ENCODE data around the gene PHKG1.
A peak's percentile ranks its signal among the peaks of the same experiment; 100 is the strongest.
"Not testable (repeated sequence)": the region's sequence is repeated elsewhere in the genome, so short reads cannot be mapped to it uniquely, and the experiment has no call there.

PHKG1 gene

GRCh38 chr7:56092789-56093531, at the start of gene PHKG1:
PHKG1 (minus strand) TSS chr7:56092952; CDS start chr7:56088941, 4,011 bp downstream.
- DNase-seq (ENCODE audit: low spot score) = peak; percentile 79

- DNase-seq (ENCODE audit: low spot score) = not testable (repeated sequence)
Measured at GRCh38 chr7:56131062-56131461, 38.3 kb upstream of the PHKG1 start.

- no peak for DNase-seq (ENCODE audit: low spot score)
Measured at GRCh38 chr7:56127241-56127975, 34.7 kb upstream of the PHKG1 start.

GRCh38 chr7:56125831-56126230, 33.1 kb upstream of the PHKG1 start:
- no peak for DNase-seq (ENCODE audit: low spot score)

GRCh38 chr7:56124981-56125380, 32.2 kb upstream of the PHKG1 start:
- no peak for DNase-seq (ENCODE audit: low spot score)

GRCh38 chr7:56121440-56121839, 28.7 kb upstream of the PHKG1 start:
- DNase-seq (ENCODE audit: low spot score) = no peak

- DNase-seq (ENCODE audit: low spot score) = no peak
Measured at GRCh38 chr7:56115852-56116538, 23.2 kb upstream of the PHKG1 start, which contains the start of gene NUPR2. NUPR2 (minus strand) TSS chr7:56116417; CDS start chr7:56116314, 103 bp downstream.

- not testable (repeated sequence) for DNase-seq (ENCODE audit: low spot score)
Measured at GRCh38 chr7:56112244-56112643, 19.5 kb upstream of the PHKG1 start.

- no peak for DNase-seq (ENCODE audit: low spot score)
Measured at GRCh38 chr7:56110611-56111010, 17.9 kb upstream of the PHKG1 start.

GRCh38 chr7:56107954-56108258, 15.2 kb upstream of the PHKG1 start:
- DNase-seq (ENCODE audit: low spot score) = no peak

- peak; percentile 92 for DNase-seq (ENCODE audit: low spot score)
Measured at GRCh38 chr7:56106108-56107073, 13.6 kb upstream of the PHKG1 start, which contains the start of gene CHCHD2. CHCHD2 (minus strand) TSS chr7:56106476; CDS start chr7:56106413, 63 bp downstream.

- no peak for DNase-seq (ENCODE audit: low spot score)
Measured at GRCh38 chr7:56105508-56105907, 12.8 kb upstream of the PHKG1 start.

- not testable (repeated sequence) for DNase-seq (ENCODE audit: low spot score)
Measured at GRCh38 chr7:56104138-56104537, 11.4 kb upstream of the PHKG1 start.

- no peak for DNase-seq (ENCODE audit: low spot score)
Measured at GRCh38 chr7:56099653-56100052, 6.9 kb upstream of the PHKG1 start.

GRCh38 chr7:56098187-56099008, 5.6 kb upstream of the PHKG1 start:
- not testable (repeated sequence) for DNase-seq (ENCODE audit: low spot score)

GRCh38 chr7:56097700-56098099, 4.9 kb upstream of the PHKG1 start:
- no peak for DNase-seq (ENCODE audit: low spot score)

- not testable (repeated sequence) for DNase-seq (ENCODE audit: low spot score)
Measured at GRCh38 chr7:56092388-56092787, 364 bp downstream of the PHKG1 start.

GRCh38 chr7:56091591-56091990, 1.2 kb downstream of the PHKG1 start:
- DNase-seq (ENCODE audit: low spot score) = no peak

GRCh38 chr7:56087445-56087844, 5.3 kb downstream of the PHKG1 start:
- DNase-seq (ENCODE audit: low spot score) = no peak

- no peak for DNase-seq (ENCODE audit: low spot score)
Measured at GRCh38 chr7:56086761-56087160, 6.0 kb downstream of the PHKG1 start.

Data from iPS-NIHi11 (cell line).